Keratinocyte (primary cell): ENCODE results near the gene CIT. TPM values are rescaled to one million over a fixed set of nuclear protein-coding genes. Genes with fewer than 3 reads are reported as not detected.

ENCODE experiments used
- DNase-seq: peaks from one replicate; pipeline ENCODE4 v3.0.0-alpha.2; 2011; ENCODE audit warnings: low read depth, missing footprints, low spot score
- FAIRE-seq: peaks from 2 replicates; lab custom pipeline; 2011; peaks lifted over from hg19 to GRCh38; lab: Jason Lieb, UNC
- H2AFZ ChIP-seq: 2 replicates; pipeline ENCODE4 v1.6.0; 2012; ENCODE audit warnings: low read length, control low read depth, inconsistent platforms; ENCODE audit not compliant: control insufficient read depth
- H3K27ac ChIP-seq: 2 replicates; pipeline ENCODE4 v1.5.1; 2011; ENCODE audit warnings: low read length; ENCODE audit not compliant: control insufficient read depth, insufficient read depth
- H3K27me3 ChIP-seq: 3 replicates; pipeline ENCODE4 v1.6.0; 2011; ENCODE audit warnings: low read length; ENCODE audit not compliant: control insufficient read depth, insufficient read depth; ENCODE audit errors: extremely low read depth
- H3K36me3 ChIP-seq, 2 experiments: 2 replicates in 1 of 2; 3 replicates in 1 of 2; pipeline ENCODE4 v1.5.1; 2011; ENCODE audit warnings: low read length in 2 of 2, mild to moderate bottlenecking in 1 of 2; ENCODE audit not compliant: control insufficient read depth in 2 of 2, insufficient read depth in 2 of 2; ENCODE audit errors: extremely low read depth in 1 of 2
- H3K4me1 ChIP-seq: 3 replicates; pipeline ENCODE4 v1.5.1; 2011; ENCODE audit warnings: low read length; ENCODE audit not compliant: control insufficient read depth, insufficient read depth; ENCODE audit errors: extremely low read depth
- H3K4me2 ChIP-seq: 3 replicates; pipeline ENCODE4 v1.6.0; 2011; ENCODE audit warnings: low read depth, low read length; ENCODE audit not compliant: control insufficient read depth, insufficient read depth; ENCODE audit errors: extremely low read depth
- H3K4me3 ChIP-seq, 3 experiments: fragments of 200-600 bp in 1 of 3; sonication (generic) in 1 of 3; 2 replicates in 2 of 3; 3 replicates in 1 of 3; pipeline ENCODE4 v1.5.1; 2011 to 2016; ENCODE audit warnings: low read length in 3 of 3, mild to moderate bottlenecking in 3 of 3, control low read depth in 2 of 3, inconsistent platforms in 1 of 3, low read depth in 1 of 3, mixed read lengths in 1 of 3, mixed run types in 1 of 3, moderate library complexity in 1 of 3; ENCODE audit not compliant: control insufficient read depth in 2 of 3, insufficient read depth in 2 of 3; ENCODE audit errors: extremely low read depth in 1 of 3
- H3K79me2 ChIP-seq: 2 replicates; pipeline ENCODE4 v1.6.0; 2012; ENCODE audit warnings: low read length; ENCODE audit not compliant: control insufficient read depth, insufficient read depth
- H3K9ac ChIP-seq: 3 replicates; pipeline ENCODE4 v1.6.0; 2011; ENCODE audit warnings: low read length; ENCODE audit not compliant: control insufficient read depth, insufficient read depth; ENCODE audit errors: extremely low read depth
- H3K9me1 ChIP-seq: 3 replicates; pipeline ENCODE4 v1.6.0; 2011; ENCODE audit warnings: low read length; ENCODE audit not compliant: control insufficient read depth, insufficient read depth; ENCODE audit errors: extremely low read depth
- H3K9me3 ChIP-seq: 2 replicates; pipeline ENCODE4 v1.5.1; 2012; ENCODE audit warnings: low read depth, low read length; ENCODE audit not compliant: control insufficient read depth
- H4K20me1 ChIP-seq: 3 replicates; pipeline ENCODE4 v1.6.0; 2011; ENCODE audit warnings: low read length; ENCODE audit not compliant: control insufficient read depth, insufficient read depth; ENCODE audit errors: extremely low read depth
- EZH2 ChIP-seq: IDR thresholded peaks from one replicate; pipeline ENCODE4 v1.6.1; 2012; ENCODE audit warnings: inconsistent platforms, mild to moderate bottlenecking, low read length, moderate library complexity
- dilution Hi-C: fragments of 300-500 bp; cut with MboI; formaldehyde crosslinking; loops from one replicate; pipeline ENCODE4 v1.7.0; 2020; ENCODE audit warnings: low sequenced_read_pairs; ENCODE audit not compliant: extremely low pct_ligation_motif_present
- polyA plus RNA-seq, 5 experiments: library from polyadenylated mRNA; depleted of rRNA in 3 of 5; stranded (reverse) in 3 of 5; stranded (forward) in 1 of 5; unstranded in 1 of 5; fragments of >200 nt; gene quantifications; 1 replicate in 1 of 5; 2 replicates in 3 of 5; 3 replicates in 1 of 5; pipeline versions ENCODE4 v1.2.1 to v1.2.3, GENCODE V29; 2011 to 2012; ENCODE audit warnings: missing spikeins in 2 of 5, low read depth in 1 of 5, low replicate concordance in 1 of 5
- TF ChIP-seq, protein P1 (sequence below), 3 experiments: IDR thresholded peaks in 1 of 3; conservative IDR thresholded peaks in 1 of 3; optimal IDR thresholded peaks in 1 of 3; 2 replicates in 2 of 3; 3 replicates in 1 of 3; pipeline versions ENCODE3 to v1.5.1; 2011; ENCODE audit warnings: low read length in 3 of 3, mild to moderate bottlenecking in 3 of 3, moderate library complexity in 2 of 3, control low read depth in 1 of 3, inconsistent platforms in 1 of 3; ENCODE audit not compliant: insufficient read depth in 2 of 3; ENCODE audit errors: extremely low read depth in 1 of 3

Gene CIT
- polyA plus RNA-seq, 1 donor (not counting 4 experiments of a cell fraction or from before 2014, with no cell fraction given): 6.2 TPM

DNA sequence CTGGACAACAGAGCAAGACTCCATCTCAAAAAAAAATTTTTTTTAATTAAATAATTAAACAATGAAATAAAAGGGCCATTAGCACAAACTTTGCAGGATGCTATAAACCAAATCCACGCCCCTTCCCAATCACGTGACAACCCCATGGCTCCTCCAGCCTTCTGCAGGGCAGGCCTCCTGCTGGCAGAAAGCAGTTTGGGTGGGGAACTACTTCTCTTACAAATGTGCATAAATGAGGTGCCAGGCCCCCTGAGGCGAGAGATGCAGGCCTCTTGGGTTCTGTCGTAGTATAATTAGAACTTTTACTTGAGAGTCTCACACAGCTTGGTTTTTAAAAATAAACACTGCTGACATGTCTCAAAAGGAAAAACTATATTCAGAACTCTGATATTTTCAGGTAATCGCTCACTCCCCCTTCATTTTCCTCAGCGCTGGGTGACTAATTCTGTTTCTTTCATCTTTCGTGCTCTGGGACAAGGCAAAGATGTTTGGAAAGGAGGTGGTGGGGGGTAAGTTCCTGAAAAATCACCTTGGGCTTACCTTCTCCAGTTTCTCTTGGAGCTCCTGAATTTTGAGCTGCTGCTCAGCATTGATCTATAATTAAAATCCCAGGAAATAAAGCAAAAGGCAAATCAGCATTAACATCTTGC lies 101.7 kb downstream of the CIT start:
- FAIRE-seq: no peak

DNA sequence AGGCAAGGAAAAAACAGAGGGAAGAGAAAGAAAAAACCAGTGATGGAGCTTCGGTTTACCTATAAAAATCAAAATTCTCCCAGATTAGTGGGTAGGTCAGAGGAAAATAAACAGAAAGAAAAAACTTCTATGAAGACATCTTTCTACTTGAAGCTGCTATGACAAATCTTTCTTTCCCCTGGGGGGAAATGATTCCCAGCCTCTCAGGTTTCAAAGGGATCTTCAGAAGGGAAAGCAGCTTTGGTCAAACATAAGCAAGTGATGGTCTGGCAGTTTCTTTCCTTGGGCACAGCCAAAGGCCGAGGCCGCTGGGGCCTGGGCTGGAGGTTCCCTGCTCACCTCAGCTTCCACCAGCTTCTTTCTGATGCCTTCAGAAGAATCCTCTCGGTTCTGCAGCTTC lies 104.7 kb downstream of the CIT start:
- Histone ChIP-seq H3K36me3 (peaks cover 2 to 4% of the 10 kb centered on the region in 2 experiments), H3K4me1 (no peaks in the 10 kb centered on the region), H3K27ac (no peak overlapping the region), H3K27me3 (no peaks in the 10 kb centered on the region), H2AFZ (no peak overlapping the region), H3K79me2 (no peaks in the 10 kb centered on the region), H4K20me1 (no peaks in the 10 kb centered on the region), H3K4me2 (no peak overlapping the region), H3K9ac (no peak overlapping the region), H3K9me3 (no peaks in the 10 kb centered on the region), H3K4me3 (no peak overlapping the region), H3K9me1 (no peaks in the 10 kb centered on the region)
- no peak for DNase-seq
- no peak for TF ChIP-seq EZH2
- TF ChIP-seq, protein P1, sequence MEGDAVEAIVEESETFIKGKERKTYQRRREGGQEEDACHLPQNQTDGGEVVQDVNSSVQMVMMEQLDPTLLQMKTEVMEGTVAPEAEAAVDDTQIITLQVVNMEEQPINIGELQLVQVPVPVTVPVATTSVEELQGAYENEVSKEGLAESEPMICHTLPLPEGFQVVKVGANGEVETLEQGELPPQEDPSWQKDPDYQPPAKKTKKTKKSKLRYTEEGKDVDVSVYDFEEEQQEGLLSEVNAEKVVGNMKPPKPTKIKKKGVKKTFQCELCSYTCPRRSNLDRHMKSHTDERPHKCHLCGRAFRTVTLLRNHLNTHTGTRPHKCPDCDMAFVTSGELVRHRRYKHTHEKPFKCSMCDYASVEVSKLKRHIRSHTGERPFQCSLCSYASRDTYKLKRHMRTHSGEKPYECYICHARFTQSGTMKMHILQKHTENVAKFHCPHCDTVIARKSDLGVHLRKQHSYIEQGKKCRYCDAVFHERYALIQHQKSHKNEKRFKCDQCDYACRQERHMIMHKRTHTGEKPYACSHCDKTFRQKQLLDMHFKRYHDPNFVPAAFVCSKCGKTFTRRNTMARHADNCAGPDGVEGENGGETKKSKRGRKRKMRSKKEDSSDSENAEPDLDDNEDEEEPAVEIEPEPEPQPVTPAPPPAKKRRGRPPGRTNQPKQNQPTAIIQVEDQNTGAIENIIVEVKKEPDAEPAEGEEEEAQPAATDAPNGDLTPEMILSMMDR (optimal IDR thresholded peaks at IDR 0.05 in 1 of 3, IDR thresholded peaks at IDR 0.05 in 1 of 3, conservative IDR thresholded peaks at IDR 0.05 in 1 of 3; ENCODE audit: extremely low read depth in 1 of 3, insufficient read depth in 2 of 3, low read length in 3 of 3): no peak
- dilution Hi-C loops: no loop called here
- no peak for FAIRE-seq

More for the DNA sequence above, 101.7 kb downstream of the CIT start:
- no peaks in the 10 kb centered on the region for H3K9me3 ChIP-seq
- no peaks in the 10 kb centered on the region for H3K4me1 ChIP-seq
- no peaks in the 10 kb centered on the region for H4K20me1 ChIP-seq
- no peak overlapping the region for H3K4me2 ChIP-seq
- H2AFZ ChIP-seq: no peak overlapping the region
- H3K27me3 ChIP-seq: no peaks in the 10 kb centered on the region
- H3K9ac ChIP-seq: no peak overlapping the region
- H3K79me2 ChIP-seq: no peaks in the 10 kb centered on the region
- dilution Hi-C loops: no loop called here
- DNase-seq: no peak
- TF ChIP-seq EZH2: no peak
- TF ChIP-seq, protein P1 (optimal IDR thresholded peaks at IDR 0.05 in 1 of 3, IDR thresholded peaks at IDR 0.05 in 1 of 3, conservative IDR thresholded peaks at IDR 0.05 in 1 of 3; ENCODE audit: extremely low read depth in 1 of 3, insufficient read depth in 2 of 3, low read length in 3 of 3): peak in 2 of 3 experiments; percentile 9 to 25
- no peak overlapping the region for H3K27ac ChIP-seq
- H3K36me3 ChIP-seq: no peaks in the 10 kb centered on the region
- H3K4me3 ChIP-seq: no peak overlapping the region
- H3K9me1 ChIP-seq: no peaks in the 10 kb centered on the region
